GM12878 (cell line): ENCODE data around the gene MOB2. TPM values are rescaled to one million over a fixed set of nuclear protein-coding genes. Genes with fewer than 3 reads are reported as not detected.

Source experiments
- ATAC-seq: fragments of 200-7000 bp; cut with Tn5 transposase; 3 replicates; pipeline ENCODE4 v1.9.1; 2020; ENCODE audit warnings: mild to moderate bottlenecking, moderate library complexity
- BruUV-seq: library from RNA; stranded (reverse); fragments of 400-500 nt; replicated peaks from 2 replicates; lab custom pipeline; 2021; lab: Mats Ljungman, UMichigan
- CTCF ChIA-PET: fragments of 300-600 bp; sonication (Branson Sonifier 250); formaldehyde crosslinking; extraction: SDS; loops from one replicate; lab custom pipeline; 2021; ENCODE audit warnings: inconsistent platforms; lab: Yijun Ruan, JAX
- POLR2A ChIA-PET: fragments of 350-600 bp; formaldehyde crosslinking; extraction: SDS; loops from one replicate; lab custom pipeline; 2021; ENCODE audit warnings: inconsistent platforms; lab: Charles Lee
- RAD21 ChIA-PET: fragments of 300-600 bp; sonication (Branson Sonifier 250); formaldehyde crosslinking; loops from one replicate; lab custom pipeline; 2023; ENCODE audit warnings: antibody characterized with exemption; ENCODE audit not compliant: unreplicated experiment; lab: Charles Lee
- SMC1A ChIA-PET: fragments of 300-600 bp; sonication (Branson Sonifier 250); formaldehyde crosslinking; loops from one replicate; lab custom pipeline; 2023; ENCODE audit not compliant: unreplicated experiment, uncharacterized antibody; lab: Charles Lee
- DNase-seq: peaks from one replicate; pipeline ENCODE4 v3.0.0-alpha.2; 2011; ENCODE audit warnings: low read depth, low spot score
- FAIRE-seq: peaks from 3 replicates; lab custom pipeline; 2011; peaks lifted over from hg19 to GRCh38; lab: Jason Lieb, UNC
- H2AFZ ChIP-seq: 2 replicates; pipeline ENCODE4 v1.6.0; 2011; ENCODE audit warnings: low read depth, low read length, control low read depth; ENCODE audit not compliant: control insufficient read depth
- H3K27ac ChIP-seq: 2 replicates; pipeline ENCODE4 v1.5.1; 2011; ENCODE audit warnings: control low read depth; ENCODE audit not compliant: control insufficient read depth, insufficient read depth
- H3K27me3 ChIP-seq, 2 experiments: replicated peaks in 1 of 2; 2 replicates each; pipeline versions ENCODE4 v1.6.0 to v1.6.1; 2011; ENCODE audit warnings: low read length in 1 of 2; ENCODE audit not compliant: control insufficient read depth in 2 of 2, insufficient read depth in 2 of 2
- H3K36me3 ChIP-seq, 2 experiments: 2 replicates each; pipeline ENCODE4 v1.5.1; 2011; ENCODE audit warnings: low read length in 1 of 2; ENCODE audit not compliant: control insufficient read depth in 2 of 2, insufficient read depth in 2 of 2
- H3K4me1 ChIP-seq: 2 replicates; pipeline ENCODE4 v1.6.1; 2011; ENCODE audit warnings: mild to moderate bottlenecking, low read length, moderate library complexity, mixed read lengths; ENCODE audit not compliant: control insufficient read depth, insufficient read depth
- H3K4me2 ChIP-seq: 2 replicates; pipeline ENCODE4 v1.6.0; 2011; ENCODE audit warnings: control low read depth; ENCODE audit not compliant: control insufficient read depth, insufficient read depth
- H3K4me3 ChIP-seq: fragments of 200-600 bp; sonication (generic); 2 replicates; pipeline ENCODE4 v1.5.1; 2016
- H3K79me2 ChIP-seq: 2 replicates; pipeline ENCODE4 v1.6.0; 2011; ENCODE audit warnings: low read length; ENCODE audit not compliant: control insufficient read depth, insufficient read depth
- H3K9ac ChIP-seq: 2 replicates; pipeline ENCODE4 v1.8.0; 2011; ENCODE audit warnings: low read length, control low read depth, mixed read lengths; ENCODE audit not compliant: control insufficient read depth, insufficient read depth
- H3K9me3 ChIP-seq: replicated peaks from 3 replicates; pipeline ENCODE4 v1.5.1; 2011; ENCODE audit warnings: mild to moderate bottlenecking, low read length; ENCODE audit not compliant: control insufficient read depth, insufficient read depth
- H4K20me1 ChIP-seq: 2 replicates; pipeline ENCODE4 v1.6.0; 2011; ENCODE audit not compliant: control insufficient read depth, insufficient read depth
- BCL11A ChIP-seq: IDR thresholded peaks from 2 replicates; pipeline ENCODE4 v1.6.1; 2011; ENCODE audit warnings: low read depth, low read length
- EED ChIP-seq: sonication (generic); IDR thresholded peaks from 2 replicates; pipeline ENCODE4 v1.6.1; 2016; ENCODE audit warnings: antibody characterized with exemption, low read depth
- ESRRA ChIP-seq: IDR thresholded peaks from 2 replicates; pipeline ENCODE4 v1.6.1; 2012; ENCODE audit warnings: mild to moderate bottlenecking, low read length, improper control_type of control experiment
- HCFC1 ChIP-seq: fragments of 150-350 bp; IDR thresholded peaks from 2 replicates; pipeline ENCODE4 v1.6.1; 2014; ENCODE audit warnings: low read length
- IKZF2 ChIP-seq, 2 experiments: fragments of 450-650 bp; IDR thresholded peaks; 2 replicates each; pipeline ENCODE4 v1.6.1; 2017; ENCODE audit warnings: mild to moderate bottlenecking in 2 of 2, moderate library complexity in 2 of 2
- MYC ChIP-seq: IDR thresholded peaks from 2 replicates; pipeline ENCODE4 v1.6.1; 2011; ENCODE audit warnings: mild to moderate bottlenecking, low read length, moderate library complexity, inconsistent platforms; ENCODE audit not compliant: insufficient read depth, insufficient replicate concordance, insufficient read length, severe bottlenecking
- NFXL1 ChIP-seq: fragments of 450-650 bp; IDR thresholded peaks from 2 replicates; pipeline ENCODE4 v1.6.1; 2017; ENCODE audit warnings: antibody characterized with exemption, mild to moderate bottlenecking, borderline replicate concordance
- NKRF ChIP-seq: fragments of 450-650 bp; conservative IDR thresholded peaks from 2 replicates; pipeline ENCODE4 v1.6.1; 2017; ENCODE audit warnings: mild to moderate bottlenecking, moderate library complexity
- POLR2AphosphoS2 ChIP-seq: IDR thresholded peaks from 2 replicates; pipeline ENCODE4 v1.6.1; 2011; ENCODE audit warnings: low read depth, mild to moderate bottlenecking, low read length, improper control_type of control experiment, moderate library complexity
- PRDM15 ChIP-seq: fragments of 450-650 bp; formaldehyde crosslinking; IDR thresholded peaks from 2 replicates; pipeline ENCODE4 v1.4.0; 2020; ENCODE audit warnings: mild to moderate bottlenecking, moderate library complexity
- SMAD5 ChIP-seq: IDR thresholded peaks from 2 replicates; pipeline ENCODE4 v1.6.1; 2016; ENCODE audit warnings: antibody characterized with exemption, low read depth
- SMC3 ChIP-seq: IDR thresholded peaks from 2 replicates; pipeline ENCODE4 v1.6.1; 2011; ENCODE audit warnings: low read length, improper control_type of control experiment, borderline replicate concordance
- SREBF1 ChIP-seq: IDR thresholded peaks from 2 replicates; pipeline ENCODE4 v1.6.1; 2012; ENCODE audit warnings: mild to moderate bottlenecking, low read length
- ZNF207 ChIP-seq: fragments of 450-650 bp; IDR thresholded peaks from 2 replicates; pipeline ENCODE4 v1.6.1; 2014; ENCODE audit warnings: antibody characterized with exemption, mild to moderate bottlenecking, borderline replicate concordance
- ZNF274 ChIP-seq: IDR thresholded peaks from one replicate; pipeline ENCODE4 v1.8.0; 2011; ENCODE audit not compliant: insufficient read length, insufficient read depth
- ZNF622 ChIP-seq: fragments of 450-650 bp; IDR thresholded peaks from 2 replicates; pipeline ENCODE4 v1.6.1; 2017; ENCODE audit warnings: mild to moderate bottlenecking, inconsistent platforms
- WGBS: methylation state at CpG from one replicate; pipeline ENCODE4 v1.1.6; 2016; ENCODE audit warnings: low lambda C conversion rate; ENCODE audit not compliant: insufficient replicate concordance, insufficient coverage; ENCODE audit errors: missing lambda C conversion rate; 5-methylcytosine and 5-hydroxymethylcytosine counted together
- in situ Hi-C: fragments of 300-500 bp; cut with MboI; formaldehyde crosslinking; loops from 9 replicates; pipeline ENCODE4 v1.14.3; 2018; ENCODE audit warnings: mixed read lengths
- intact Hi-C: fragments of 100-400 bp; cut with micrococcal nuclease; formaldehyde crosslinking; loops from one replicate; pipeline ENCODE4 v1.14.2; 2022; ENCODE audit not compliant: unreplicated experiment
- polyA plus RNA-seq, 11 experiments: library from polyadenylated mRNA; depleted of rRNA in 4 of 11; unstranded in 6 of 11; stranded (reverse) in 5 of 11; fragments of >200 nt; fragmentation: Nextera tagmentation in 4 of 11; fragmentation: Illumina TruSeq in 1 of 11; extraction: Ambion mirVana in 4 of 11; extraction: Trizol in 1 of 11; gene quantifications; 1 replicate in 1 of 11; 2 replicates in 10 of 11; pipeline versions ENCODE4 v1.2.1 to v1.2.3, GENCODE V29; 2011 to 2016; ENCODE audit warnings: inconsistent platforms in 2 of 11, missing spikeins in 2 of 11, low read depth in 1 of 11
- total RNA-seq, 4 experiments: library from RNA; depleted of rRNA in 3 of 4; stranded (reverse); fragments of >200 nt in 3 of 4; fragmentation: Illumina TruSeq in 1 of 4; extraction: Trizol in 1 of 4; gene quantifications; 2 replicates each; pipeline versions ENCODE4 v1.2.1 to v1.2.3, GENCODE V29; 2013 to 2021
- TF ChIP-seq, protein P1 (sequence below): fragments of 450-650 bp; IDR thresholded peaks from 2 replicates; pipeline ENCODE4 v1.6.1; 2014; ENCODE audit warnings: mild to moderate bottlenecking

Gene MOB2
- total and polyA plus RNA-seq, 10 of the 15 experiments (the other 5 are each of a cell fraction or from before 2014, with no cell fraction given) = 0.10 to 34.6 (median 15.5) TPM

GRCh38 chr11:1425439-1425838, 61.1 kb downstream of the MOB2 start (continued):
- TF ChIP-seq PRDM15 (no peak), SMC3 (no peak), MYC (no peak), NFXL1 (no peak), BCL11A (no peak), EED (no peak), ZNF207 (no peak), ESRRA (no peak), HCFC1 (no peak), ZNF622 (no peak), IKZF2 (IDR thresholded peaks at IDR 0.05) (no peak)

- H3K4me1 ChIP-seq = no peaks in the 10 kb centered on the region
- DNase-seq = no peak
- H3K36me3 ChIP-seq = no peaks in the 10 kb centered on the region
- H3K9ac ChIP-seq = no peak overlapping the region
- H3K27me3 ChIP-seq = no peaks in the 10 kb centered on the region
- no peaks in the 10 kb centered on the region; the same call in 2 of the 3 replicates for H3K9me3 ChIP-seq
- H4K20me1 ChIP-seq = no peaks in the 10 kb centered on the region
- no peak overlapping the region for H2AFZ ChIP-seq
- BruUV-seq = no TSS peak
- SMC1A ChIA-PET = no interaction called here
- no peak overlapping the region for H3K4me3 ChIP-seq
- intact Hi-C loops (no loop called here), in situ Hi-C loops (no loop called here)
- CTCF ChIA-PET = interaction anchor here (0.5 kb wide), 1 partner anchor 104 kb away, joined by 3 read pairs; no protein-coding TSS in a partner anchor
- H3K79me2 ChIP-seq = no peaks in the 10 kb centered on the region
- no peak overlapping the region for H3K4me2 ChIP-seq
- 62% methylated on average over 22 of the region's 22 CpGs for WGBS
- RAD21 ChIA-PET = no interaction called here
- no peak for ATAC-seq
- POLR2A ChIA-PET = no interaction called here
- no peak overlapping the region for H3K27ac ChIP-seq
- no peak for FAIRE-seq
- TF ChIP-seq ZNF274 (no peak), NKRF (no peak), POLR2AphosphoS2 (no peak), SREBF1 (no peak), SMAD5 (no peak)
- TF ChIP-seq, protein P1, sequence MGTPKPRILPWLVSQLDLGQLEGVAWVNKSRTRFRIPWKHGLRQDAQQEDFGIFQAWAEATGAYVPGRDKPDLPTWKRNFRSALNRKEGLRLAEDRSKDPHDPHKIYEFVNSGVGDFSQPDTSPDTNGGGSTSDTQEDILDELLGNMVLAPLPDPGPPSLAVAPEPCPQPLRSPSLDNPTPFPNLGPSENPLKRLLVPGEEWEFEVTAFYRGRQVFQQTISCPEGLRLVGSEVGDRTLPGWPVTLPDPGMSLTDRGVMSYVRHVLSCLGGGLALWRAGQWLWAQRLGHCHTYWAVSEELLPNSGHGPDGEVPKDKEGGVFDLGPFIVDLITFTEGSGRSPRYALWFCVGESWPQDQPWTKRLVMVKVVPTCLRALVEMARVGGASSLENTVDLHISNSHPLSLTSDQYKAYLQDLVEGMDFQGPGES = no peak
Observed at GRCh38 chr11:1425006-1425405, 61.6 kb downstream of the MOB2 start.
